HEK293 (cell line): Measurements from ENCODE around the gene MOSMO.

Experiments used
- CTCF ChIA-PET: fragments of 350-600 bp; formaldehyde crosslinking; extraction: SDS; loops from one replicate; lab custom pipeline; 2021; ENCODE audit warnings: antibody characterized with exemption; lab: Yijun Ruan, JAX
- POLR2A ChIA-PET: fragments of 300-600 bp; formaldehyde crosslinking; extraction: SDS; loops from one replicate; lab custom pipeline; 2020; ENCODE audit warnings: antibody characterized with exemption, inconsistent platforms; lab: Yijun Ruan, JAX
- H3K27ac ChIP-seq: fragments of 200-500 bp; sonication (Bioruptor generic); 2 replicates; pipeline ENCODE4 v1.5.1; 2014; ENCODE audit warnings: low read depth, low read length, control low read depth, inconsistent platforms; ENCODE audit errors: extremely low read depth
- H3K36me3 ChIP-seq, 2 experiments: fragments of 200-500 bp in 1 of 2; sonication (Bioruptor generic) in 1 of 2; 1 replicate in 1 of 2; 2 replicates in 1 of 2; pipeline ENCODE4 v1.5.1; 2014 to 2017; ENCODE audit warnings: inconsistent platforms in 2 of 2, low read length in 2 of 2; ENCODE audit not compliant: control insufficient read depth in 2 of 2, insufficient read depth in 1 of 2
- H3K4me1 ChIP-seq: fragments of 200-500 bp; sonication (Bioruptor generic); 2 replicates; pipeline ENCODE4 v1.5.1; 2014; ENCODE audit warnings: mild to moderate bottlenecking, low read length, inconsistent platforms; ENCODE audit not compliant: control insufficient read depth, insufficient read depth
- H3K4me3 ChIP-seq: 2 replicates; pipeline ENCODE4 v1.5.1; 2011; ENCODE audit warnings: low read depth, mild to moderate bottlenecking, control low read depth, low read length, moderate library complexity
- H3K9me3 ChIP-seq: fragments of 200-500 bp; sonication (Bioruptor generic); 2 replicates; pipeline ENCODE4 v1.5.1; 2014; ENCODE audit warnings: low read depth, low read length, inconsistent platforms; ENCODE audit not compliant: control insufficient read depth, insufficient read depth
- BCL11A ChIP-seq: fragments of 450-650 bp; formaldehyde crosslinking; IDR thresholded peaks from 2 replicates; pipeline ENCODE4 v1.5.1; 2016; ENCODE audit warnings: low read depth, missing biosample characterization, missing genetic modification characterization
- BCL11B ChIP-seq: fragments of 450-650 bp; formaldehyde crosslinking; IDR thresholded peaks from 2 replicates; pipeline ENCODE4 v1.5.1; 2016; ENCODE audit warnings: low read depth, missing biosample characterization, missing genetic modification characterization
- IKZF3 ChIP-seq: fragments of 450-650 bp; IDR thresholded peaks from 2 replicates; pipeline ENCODE4 v1.5.0; 2018; ENCODE audit warnings: missing biosample characterization, mild to moderate bottlenecking, missing genetic modification characterization, moderate library complexity
- YY2 ChIP-seq: fragments of 450-650 bp; formaldehyde crosslinking; IDR thresholded peaks from 2 replicates; pipeline ENCODE4 v1.5.1; 2016; ENCODE audit warnings: missing biosample characterization, missing genetic modification characterization
- ZNF221 ChIP-seq: fragments of 450-650 bp; formaldehyde crosslinking; IDR thresholded peaks from 2 replicates; pipeline ENCODE4 v1.5.1; 2017; ENCODE audit warnings: missing biosample characterization, missing genetic modification characterization, borderline replicate concordance
- ZNF24 ChIP-seq: fragments of 450-650 bp; formaldehyde crosslinking; IDR thresholded peaks from 2 replicates; pipeline ENCODE4 v1.5.1; 2016; ENCODE audit warnings: missing biosample characterization, missing genetic modification characterization
- ZNF248 ChIP-seq: fragments of 450-650 bp; formaldehyde crosslinking; IDR thresholded peaks from 2 replicates; pipeline ENCODE4 v1.5.1; 2017; ENCODE audit warnings: missing biosample characterization, missing genetic modification characterization
- ZNF366 ChIP-seq: fragments of 450-650 bp; formaldehyde crosslinking; conservative IDR thresholded peaks from 2 replicates; pipeline ENCODE4 v1.5.1; 2016; ENCODE audit warnings: missing biosample characterization, missing genetic modification characterization
- ZNF394 ChIP-seq: fragments of 450-650 bp; formaldehyde crosslinking; IDR thresholded peaks from 2 replicates; pipeline ENCODE4 v1.5.1; 2016; ENCODE audit warnings: missing biosample characterization, missing genetic modification characterization, mild to moderate bottlenecking, moderate library complexity, borderline replicate concordance
- ZNF433 ChIP-seq: fragments of 450-650 bp; formaldehyde crosslinking; IDR thresholded peaks from 2 replicates; pipeline ENCODE4 v1.5.1; 2016; ENCODE audit warnings: missing biosample characterization, missing genetic modification characterization, low read depth
- ZNF473 ChIP-seq: fragments of 450-650 bp; formaldehyde crosslinking; IDR thresholded peaks from 2 replicates; pipeline ENCODE4 v1.5.1; 2017; ENCODE audit warnings: missing biosample characterization, missing genetic modification characterization
- ZNF548 ChIP-seq: fragments of 450-650 bp; formaldehyde crosslinking; IDR thresholded peaks from 2 replicates; pipeline ENCODE4 v1.5.1; 2016; ENCODE audit warnings: missing biosample characterization, missing genetic modification characterization
- ZNF621 ChIP-seq: fragments of 450-650 bp; formaldehyde crosslinking; IDR thresholded peaks from 2 replicates; pipeline ENCODE4 v1.5.1; 2017; ENCODE audit warnings: missing biosample characterization, missing genetic modification characterization
- ZNF623 ChIP-seq: fragments of 450-650 bp; formaldehyde crosslinking; IDR thresholded peaks from 2 replicates; pipeline ENCODE4 v1.5.1; 2016; ENCODE audit warnings: missing biosample characterization, missing genetic modification characterization
- ZNF654 ChIP-seq: fragments of 450-650 bp; formaldehyde crosslinking; IDR thresholded peaks from 2 replicates; pipeline ENCODE4 v1.5.1; 2016; ENCODE audit warnings: low read depth, missing biosample characterization, missing genetic modification characterization
- ZNF660 ChIP-seq: fragments of 450-650 bp; IDR thresholded peaks from 2 replicates; pipeline ENCODE4 v1.5.1; 2018; ENCODE audit warnings: missing biosample characterization, mild to moderate bottlenecking, missing genetic modification characterization
- ZNF677 ChIP-seq: fragments of 450-650 bp; IDR thresholded peaks from 2 replicates; pipeline ENCODE4 v1.5.0; 2018; ENCODE audit warnings: missing biosample characterization, mild to moderate bottlenecking, missing genetic modification characterization, moderate library complexity
- ZNF701 ChIP-seq: fragments of 450-650 bp; formaldehyde crosslinking; IDR thresholded peaks from 2 replicates; pipeline ENCODE4 v1.5.1; 2016; ENCODE audit warnings: missing biosample characterization, missing genetic modification characterization
- ZNF777 ChIP-seq: fragments of 450-650 bp; formaldehyde crosslinking; IDR thresholded peaks from 2 replicates; pipeline ENCODE4 v1.5.1; 2017; ENCODE audit warnings: missing biosample characterization, missing genetic modification characterization, borderline replicate concordance
- ZNF791 ChIP-seq: fragments of 450-650 bp; formaldehyde crosslinking; IDR thresholded peaks from 2 replicates; pipeline ENCODE4 v1.5.1; 2016; ENCODE audit warnings: missing biosample characterization, missing genetic modification characterization
- ZNF837 ChIP-seq: fragments of 450-650 bp; formaldehyde crosslinking; IDR thresholded peaks from 2 replicates; pipeline ENCODE4 v1.5.1; 2016; ENCODE audit warnings: missing biosample characterization, missing genetic modification characterization
- ZSCAN30 ChIP-seq: fragments of 450-650 bp; IDR thresholded peaks from 2 replicates; pipeline ENCODE4 v1.5.1; 2018; ENCODE audit warnings: missing biosample characterization, mild to moderate bottlenecking, missing genetic modification characterization, moderate library complexity
- TF ChIP-seq, protein P1 (sequence below): fragments of 450-650 bp; formaldehyde crosslinking; IDR thresholded peaks from 2 replicates; pipeline ENCODE4 v1.5.1; 2017; ENCODE audit warnings: missing biosample characterization, missing genetic modification characterization
- TF ChIP-seq, protein P2 (sequence below): fragments of 450-650 bp; formaldehyde crosslinking; IDR thresholded peaks from 2 replicates; pipeline ENCODE4 v1.5.1; 2016; ENCODE audit warnings: missing biosample characterization, missing genetic modification characterization
- TF ChIP-seq, protein P3 (sequence below): fragments of 450-650 bp; formaldehyde crosslinking; IDR thresholded peaks from 2 replicates; pipeline ENCODE4 v1.5.1; 2016; ENCODE audit warnings: missing biosample characterization, missing genetic modification characterization
- TF ChIP-seq, protein P4 (sequence below): fragments of 450-650 bp; formaldehyde crosslinking; IDR thresholded peaks from 2 replicates; pipeline ENCODE4 v1.5.1; 2016; ENCODE audit warnings: missing biosample characterization, missing genetic modification characterization

Gene MOSMO

DNA sequence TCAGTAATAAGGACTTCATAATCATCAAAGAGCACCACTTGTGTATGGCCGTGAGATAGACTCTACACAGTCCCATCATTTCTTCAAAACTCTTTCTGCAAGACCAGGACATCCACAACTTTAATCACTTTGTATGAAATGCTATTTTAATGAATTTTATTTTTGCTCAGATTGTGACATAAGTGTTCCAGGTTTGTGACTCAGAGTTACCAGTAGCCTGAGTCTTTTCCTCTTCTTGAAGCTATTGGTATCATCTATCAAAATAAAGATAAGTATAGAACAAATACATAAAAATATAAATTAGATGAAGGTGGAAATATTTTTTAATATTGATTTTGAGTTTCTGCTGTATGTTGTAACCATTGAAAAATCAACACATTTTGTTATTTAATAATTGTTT is 67.9 kb downstream of the MOSMO start:
- H3K4me1 ChIP-seq, result 0 out of 2 replicates have a peak, but pooled peaks cover 2% of the 10 kb centered on the region
- H3K4me3 ChIP-seq, result no peak overlapping the region
- no peaks in the 10 kb centered on the region for H3K36me3 ChIP-seq
- no peak for TF ChIP-seq ZNF433
- no peak for TF ChIP-seq ZNF623
- no peak for TF ChIP-seq ZNF24 (tag by site-specific recombination)
- no peak for TF ChIP-seq ZSCAN30
- TF ChIP-seq BCL11A, result no peak
- TF ChIP-seq ZNF548, result no peak
- TF ChIP-seq, protein P1, sequence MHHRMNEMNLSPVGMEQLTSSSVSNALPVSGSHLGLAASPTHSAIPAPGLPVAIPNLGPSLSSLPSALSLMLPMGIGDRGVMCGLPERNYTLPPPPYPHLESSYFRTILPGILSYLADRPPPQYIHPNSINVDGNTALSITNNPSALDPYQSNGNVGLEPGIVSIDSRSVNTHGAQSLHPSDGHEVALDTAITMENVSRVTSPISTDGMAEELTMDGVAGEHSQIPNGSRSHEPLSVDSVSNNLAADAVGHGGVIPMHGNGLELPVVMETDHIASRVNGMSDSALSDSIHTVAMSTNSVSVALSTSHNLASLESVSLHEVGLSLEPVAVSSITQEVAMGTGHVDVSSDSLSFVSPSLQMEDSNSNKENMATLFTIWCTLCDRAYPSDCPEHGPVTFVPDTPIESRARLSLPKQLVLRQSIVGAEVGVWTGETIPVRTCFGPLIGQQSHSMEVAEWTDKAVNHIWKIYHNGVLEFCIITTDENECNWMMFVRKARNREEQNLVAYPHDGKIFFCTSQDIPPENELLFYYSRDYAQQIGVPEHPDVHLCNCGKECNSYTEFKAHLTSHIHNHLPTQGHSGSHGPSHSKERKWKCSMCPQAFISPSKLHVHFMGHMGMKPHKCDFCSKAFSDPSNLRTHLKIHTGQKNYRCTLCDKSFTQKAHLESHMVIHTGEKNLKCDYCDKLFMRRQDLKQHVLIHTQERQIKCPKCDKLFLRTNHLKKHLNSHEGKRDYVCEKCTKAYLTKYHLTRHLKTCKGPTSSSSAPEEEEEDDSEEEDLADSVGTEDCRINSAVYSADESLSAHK (tag by site-specific recombination), result no peak
- no peak for TF ChIP-seq ZNF473 (tag by site-specific recombination)
- TF ChIP-seq ZNF248 (tag by site-specific recombination), result no peak
- TF ChIP-seq, protein P2, sequence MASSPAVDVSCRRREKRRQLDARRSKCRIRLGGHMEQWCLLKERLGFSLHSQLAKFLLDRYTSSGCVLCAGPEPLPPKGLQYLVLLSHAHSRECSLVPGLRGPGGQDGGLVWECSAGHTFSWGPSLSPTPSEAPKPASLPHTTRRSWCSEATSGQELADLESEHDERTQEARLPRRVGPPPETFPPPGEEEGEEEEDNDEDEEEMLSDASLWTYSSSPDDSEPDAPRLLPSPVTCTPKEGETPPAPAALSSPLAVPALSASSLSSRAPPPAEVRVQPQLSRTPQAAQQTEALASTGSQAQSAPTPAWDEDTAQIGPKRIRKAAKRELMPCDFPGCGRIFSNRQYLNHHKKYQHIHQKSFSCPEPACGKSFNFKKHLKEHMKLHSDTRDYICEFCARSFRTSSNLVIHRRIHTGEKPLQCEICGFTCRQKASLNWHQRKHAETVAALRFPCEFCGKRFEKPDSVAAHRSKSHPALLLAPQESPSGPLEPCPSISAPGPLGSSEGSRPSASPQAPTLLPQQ, result no peak
- no peak for TF ChIP-seq ZNF366 (tag by site-specific recombination)
- TF ChIP-seq YY2, result no peak
- no peak for TF ChIP-seq ZNF621 (tag by site-specific recombination)
- H3K9me3 ChIP-seq, result no peaks in the 10 kb centered on the region
- POLR2A ChIA-PET, result no interaction called here
- no peak overlapping the region for H3K27ac ChIP-seq
- CTCF ChIA-PET, result interaction anchor here (0.7 to 6.0 kb wide), 7 partner anchors 14 to 124 kb away, joined by 3 to 302 read pairs (median 3); partner anchors contain the start of genes MOSMO and PDZD9

DNA sequence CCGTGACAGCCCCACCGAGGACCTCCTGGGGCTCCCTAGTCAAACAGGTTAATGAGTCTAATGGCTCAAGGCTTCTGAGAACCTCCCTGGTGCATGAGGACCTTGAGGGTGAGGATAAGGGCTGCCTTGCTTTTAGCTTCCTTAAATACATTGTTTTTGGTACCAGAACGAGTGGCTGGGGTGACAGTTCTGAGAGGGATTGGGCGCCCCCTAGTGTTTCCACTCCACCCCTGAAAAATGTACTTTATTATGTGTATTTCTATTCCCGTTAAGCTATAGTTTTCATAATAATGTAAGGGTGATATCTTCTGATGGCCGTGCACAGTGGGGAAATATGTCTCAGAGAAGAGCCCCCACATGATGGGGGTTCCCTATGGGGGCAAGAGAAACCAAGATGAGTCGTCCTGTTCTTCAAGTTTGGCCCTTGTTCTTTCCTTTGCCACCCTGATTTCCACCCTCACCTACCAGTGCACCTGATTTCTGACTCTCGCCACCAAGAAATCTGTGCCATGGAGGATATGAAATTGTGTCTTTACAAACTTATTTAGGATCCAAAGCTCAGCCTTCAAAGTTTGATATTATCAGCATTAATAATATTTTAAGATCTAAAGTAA is 69.9 kb downstream of the MOSMO start:
- no peaks in the 10 kb centered on the region for H3K36me3 ChIP-seq
- POLR2A ChIA-PET, result interaction anchor here (1.0 to 1.7 kb wide), 5 partner anchors 69 to 124 kb away, joined by 3 to 5 read pairs (median 4); partner anchors contain the start of genes MOSMO and UQCRC2
- no peaks in the 10 kb centered on the region for H3K4me1 ChIP-seq
- H3K4me3 ChIP-seq, result no peak overlapping the region
- CTCF ChIA-PET, result interaction anchor here (0.6 to 6.0 kb wide), 53 partner anchors 8 to 1235 kb away, joined by 3 to 302 read pairs (median 5); partner anchors contain the start of genes EEF2K, MOSMO, PDZD9 and UQCRC2
- no peak overlapping the region for H3K27ac ChIP-seq
- no peaks in the 10 kb centered on the region for H3K9me3 ChIP-seq
- TF ChIP-seq ZNF677 (tag by site-specific recombination) (no peak), BCL11B (tag by site-specific recombination) (no peak), ZNF621 (tag by site-specific recombination) (no peak), ZNF660 (0 out of 2 replicates have a peak, but pooled peaks have one; percentile 18), ZNF777 (tag by site-specific recombination) (no peak), ZNF654 (tag by site-specific recombination) (peak; percentile 80), ZNF221 (tag by site-specific recombination) (no peak), ZNF791 (no peak), ZNF837 (tag by site-specific recombination) (no peak), ZNF394 (tag by site-specific recombination) (no peak), IKZF3 (tag by site-specific recombination) (no peak), ZNF701 (tag by site-specific recombination) (no peak)
- TF ChIP-seq, protein P3, sequence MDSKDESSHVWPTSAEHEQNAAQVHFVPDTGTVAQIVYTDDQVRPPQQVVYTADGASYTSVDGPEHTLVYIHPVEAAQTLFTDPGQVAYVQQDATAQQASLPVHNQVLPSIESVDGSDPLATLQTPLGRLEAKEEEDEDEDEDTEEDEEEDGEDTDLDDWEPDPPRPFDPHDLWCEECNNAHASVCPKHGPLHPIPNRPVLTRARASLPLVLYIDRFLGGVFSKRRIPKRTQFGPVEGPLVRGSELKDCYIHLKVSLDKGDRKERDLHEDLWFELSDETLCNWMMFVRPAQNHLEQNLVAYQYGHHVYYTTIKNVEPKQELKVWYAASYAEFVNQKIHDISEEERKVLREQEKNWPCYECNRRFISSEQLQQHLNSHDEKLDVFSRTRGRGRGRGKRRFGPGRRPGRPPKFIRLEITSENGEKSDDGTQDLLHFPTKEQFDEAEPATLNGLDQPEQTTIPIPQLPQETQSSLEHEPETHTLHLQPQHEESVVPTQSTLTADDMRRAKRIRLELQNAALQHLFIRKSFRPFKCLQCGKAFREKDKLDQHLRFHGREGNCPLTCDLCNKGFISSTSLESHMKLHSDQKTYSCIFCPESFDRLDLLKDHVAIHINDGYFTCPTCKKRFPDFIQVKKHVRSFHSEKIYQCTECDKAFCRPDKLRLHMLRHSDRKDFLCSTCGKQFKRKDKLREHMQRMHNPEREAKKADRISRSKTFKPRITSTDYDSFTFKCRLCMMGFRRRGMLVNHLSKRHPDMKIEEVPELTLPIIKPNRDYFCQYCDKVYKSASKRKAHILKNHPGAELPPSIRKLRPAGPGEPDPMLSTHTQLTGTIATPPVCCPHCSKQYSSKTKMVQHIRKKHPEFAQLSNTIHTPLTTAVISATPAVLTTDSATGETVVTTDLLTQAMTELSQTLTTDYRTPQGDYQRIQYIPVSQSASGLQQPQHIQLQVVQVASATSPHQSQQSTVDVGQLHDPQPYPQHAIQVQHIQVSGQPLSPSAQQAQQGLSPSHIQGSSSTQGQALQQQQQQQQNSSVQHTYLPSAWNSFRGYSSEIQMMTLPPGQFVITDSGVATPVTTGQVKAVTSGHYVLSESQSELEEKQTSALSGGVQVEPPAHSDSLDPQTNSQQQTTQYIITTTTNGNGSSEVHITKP (tag by site-specific recombination), result peak; percentile 8; the same call in 1 of the 2 replicates
- TF ChIP-seq, protein P4, sequence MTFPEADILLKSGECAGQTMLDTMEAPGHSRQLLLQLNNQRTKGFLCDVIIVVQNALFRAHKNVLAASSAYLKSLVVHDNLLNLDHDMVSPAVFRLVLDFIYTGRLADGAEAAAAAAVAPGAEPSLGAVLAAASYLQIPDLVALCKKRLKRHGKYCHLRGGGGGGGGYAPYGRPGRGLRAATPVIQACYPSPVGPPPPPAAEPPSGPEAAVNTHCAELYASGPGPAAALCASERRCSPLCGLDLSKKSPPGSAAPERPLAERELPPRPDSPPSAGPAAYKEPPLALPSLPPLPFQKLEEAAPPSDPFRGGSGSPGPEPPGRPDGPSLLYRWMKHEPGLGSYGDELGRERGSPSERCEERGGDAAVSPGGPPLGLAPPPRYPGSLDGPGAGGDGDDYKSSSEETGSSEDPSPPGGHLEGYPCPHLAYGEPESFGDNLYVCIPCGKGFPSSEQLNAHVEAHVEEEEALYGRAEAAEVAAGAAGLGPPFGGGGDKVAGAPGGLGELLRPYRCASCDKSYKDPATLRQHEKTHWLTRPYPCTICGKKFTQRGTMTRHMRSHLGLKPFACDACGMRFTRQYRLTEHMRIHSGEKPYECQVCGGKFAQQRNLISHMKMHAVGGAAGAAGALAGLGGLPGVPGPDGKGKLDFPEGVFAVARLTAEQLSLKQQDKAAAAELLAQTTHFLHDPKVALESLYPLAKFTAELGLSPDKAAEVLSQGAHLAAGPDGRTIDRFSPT (tag by site-specific recombination), result no peak
